Kasumi-1 (cell line): ENCODE results near the gene YLPM1.

Experiments
- DNase-seq, 2 experiments: peaks; one replicate each; lab custom pipeline; 2025; lab: John Stamatoyannopoulos, UW

The YLPM1 gene

DNA sequence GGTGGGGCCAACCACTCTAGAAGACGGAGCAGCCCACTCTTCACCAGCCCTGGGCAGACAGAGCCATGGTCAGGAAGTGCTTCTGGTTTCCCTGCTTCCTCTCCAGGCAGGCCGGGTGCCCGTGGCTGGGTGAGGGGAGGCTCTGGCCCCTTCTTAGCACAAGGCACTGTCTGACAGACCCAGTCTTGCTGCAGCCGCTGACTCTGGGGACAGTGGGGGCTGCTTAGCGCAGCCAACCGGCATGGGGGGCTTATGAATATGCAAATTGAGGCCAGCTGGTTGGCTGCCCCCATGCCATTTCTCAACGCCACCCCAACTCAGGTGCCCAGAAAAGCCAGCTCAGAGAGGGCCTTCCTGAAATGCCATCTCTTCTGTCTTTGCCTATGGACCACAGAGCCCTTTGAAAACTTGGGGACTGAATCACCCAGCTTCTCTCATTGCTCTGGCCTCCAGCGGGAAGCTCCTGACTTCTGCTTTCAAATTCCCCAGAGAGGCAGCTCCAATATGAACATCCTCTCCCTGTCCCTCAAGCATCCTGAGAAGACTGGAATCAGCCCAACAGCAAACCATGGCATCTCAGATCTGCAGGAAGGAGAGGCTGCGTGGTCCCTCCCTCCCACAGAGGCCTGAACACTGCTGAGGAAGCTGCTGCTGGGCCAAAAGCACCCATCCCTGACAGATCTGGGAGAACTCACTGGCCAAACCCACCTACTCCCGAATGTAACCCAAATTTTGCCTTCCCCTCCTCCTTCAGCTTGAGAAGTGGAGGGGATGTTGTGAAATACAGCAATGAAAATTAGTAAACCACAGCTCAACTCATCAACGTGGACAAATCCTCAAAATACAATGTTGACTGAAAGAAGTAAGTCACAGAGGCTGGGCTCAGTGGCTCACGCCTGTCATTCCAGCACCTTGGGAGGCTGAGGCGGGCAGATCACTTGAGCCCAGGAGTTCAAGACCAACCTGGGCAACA, 113.1 kb downstream of the YLPM1 start, which contains the start of gene PROX2:
PROX2 (minus strand) TSS at position 205 of the 973 bp plus-strand sequence. CDS start 12,311 bp downstream, outside the sequence.
- DNase-seq, result peak; percentile 63 to 77

DNA sequence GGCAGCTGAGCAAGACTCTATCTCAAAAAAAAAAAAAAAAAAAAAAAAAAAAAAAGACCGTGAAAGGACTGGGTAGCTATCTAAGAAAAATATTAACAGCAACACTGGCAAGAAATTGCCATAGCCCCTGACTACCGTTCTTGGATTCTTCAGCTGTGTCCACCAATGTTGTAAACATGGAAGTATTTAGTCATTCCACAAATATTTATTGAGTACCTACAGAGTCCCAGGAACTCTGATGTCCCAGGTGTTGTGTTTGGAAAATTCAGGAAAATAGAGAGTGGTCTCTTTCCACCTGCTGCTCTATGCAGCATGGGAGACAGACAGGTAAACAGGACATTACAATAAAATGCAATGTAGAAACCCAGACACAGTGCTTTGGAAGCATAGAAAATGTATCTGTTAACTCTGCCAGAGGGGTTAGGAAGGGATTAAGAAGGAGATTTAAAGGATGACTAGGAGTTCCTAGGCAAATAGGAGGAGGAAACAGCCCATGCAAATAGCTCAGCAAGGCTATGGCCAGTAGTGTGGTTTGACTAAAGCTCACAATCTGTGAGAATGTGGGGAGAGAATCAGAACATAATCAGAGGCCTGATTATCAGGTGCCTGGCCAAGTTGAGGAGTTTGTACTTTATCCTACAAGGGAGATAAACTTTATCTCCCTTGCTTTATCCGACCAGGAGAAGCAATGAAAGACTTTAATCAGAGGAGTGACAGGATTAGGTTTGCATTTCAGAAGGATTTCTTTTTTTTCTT, 116.5 kb downstream of the YLPM1 start:
- no peak for DNase-seq

DNA sequence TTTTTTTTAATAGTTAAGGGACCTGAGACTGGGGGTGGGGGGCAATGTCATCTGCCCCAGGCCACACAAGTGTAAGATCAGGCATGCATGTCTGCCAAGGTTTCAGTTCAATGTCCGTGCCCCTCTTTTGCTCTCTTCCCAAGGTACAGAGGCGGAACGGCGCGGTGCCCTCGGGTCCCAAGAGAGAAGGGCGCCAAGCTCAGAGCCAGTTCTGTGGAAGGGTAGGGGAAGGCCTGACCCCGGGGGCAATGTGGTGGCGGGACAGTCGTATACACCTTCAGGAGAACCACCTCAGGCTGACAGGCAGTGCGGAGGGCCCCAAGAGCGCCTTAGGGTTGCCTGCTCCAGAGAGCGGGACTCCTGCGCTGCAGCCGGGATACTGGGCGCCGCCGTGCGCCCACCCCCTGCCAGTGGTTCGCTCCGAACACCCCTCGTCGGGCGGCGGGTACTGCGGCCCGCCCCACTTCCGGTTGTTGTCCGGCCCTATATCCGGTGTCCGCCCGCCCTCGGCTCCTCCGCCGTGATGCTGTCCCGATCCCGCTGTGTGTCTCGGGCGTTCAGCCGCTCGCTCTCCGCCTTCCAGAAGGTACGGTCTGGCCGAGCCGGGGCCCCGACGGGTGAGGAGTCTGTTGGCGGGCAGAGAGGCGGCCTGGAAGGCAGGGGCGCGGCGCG, 118.5 kb downstream of the YLPM1 start, which contains the start of gene DLST:
DLST (plus strand) TSS at position 486 of the 672 bp plus-strand sequence; CDS start at position 524, 38 bp downstream.
- DNase-seq, result peak; percentile 81 to 90

DNA sequence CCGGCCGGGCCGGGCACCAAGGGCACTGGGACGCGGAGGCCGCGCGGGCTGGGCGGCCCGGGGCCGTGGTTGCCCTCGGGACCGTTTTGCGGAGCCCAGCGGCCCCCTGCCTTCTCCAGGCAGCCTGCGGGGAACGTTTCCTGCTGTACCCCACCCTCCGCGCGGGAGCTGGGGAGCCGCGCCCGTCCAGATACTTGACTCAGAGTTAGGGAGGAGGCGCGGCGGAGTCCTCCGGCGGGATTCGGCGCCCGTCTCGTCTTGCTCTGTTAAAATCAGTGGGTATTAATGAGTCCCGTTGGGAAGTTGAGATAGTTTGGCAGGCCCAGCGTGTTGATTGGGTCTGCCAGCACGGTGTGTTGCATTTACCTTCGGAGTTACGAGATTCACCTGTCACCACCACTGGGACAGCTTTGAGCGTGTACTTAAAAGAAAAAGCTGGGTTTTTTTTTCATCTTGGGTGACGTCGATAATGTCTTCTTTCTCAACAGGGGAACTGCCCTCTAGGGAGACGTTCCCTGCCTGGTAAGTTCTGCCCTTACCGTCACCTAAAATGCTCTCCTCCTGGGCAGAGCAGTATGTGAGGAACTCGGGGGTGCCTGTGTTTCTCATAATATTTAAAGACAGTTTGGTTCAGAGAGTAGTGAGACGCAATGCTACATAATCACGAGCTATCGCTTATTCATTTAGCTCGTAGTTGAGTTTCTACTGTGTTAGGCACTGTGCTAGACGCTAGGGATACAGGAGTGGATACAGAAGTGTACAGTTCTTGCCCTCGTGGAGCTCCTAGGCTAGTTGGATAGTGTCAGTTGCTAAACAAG, 119.2 kb downstream of the YLPM1 start:
- peak; percentile 30 to 36 for DNase-seq
